Thoracic aorta (tissue), 2 donors: Measurements from ENCODE around the gene SELENOO. TPM values are rescaled to one million over a fixed set of nuclear protein-coding genes. Genes with fewer than 3 reads are reported as not detected.

Experiments used
- ATAC-seq: fragments of 150-250 bp; one replicate; pipeline ENCODE4 v1.8.0; 2017; ENCODE audit warnings: low read depth; ENCODE audit not compliant: insufficient number of reproducible peaks, low FRiP score
- DNase-seq: peaks from one replicate; pipeline ENCODE4 v3.0.0-alpha.2; 2020; ENCODE audit warnings: low spot score
- H3K27ac ChIP-seq, 2 donors: fragments of 200-600 bp; sonication (generic); 1 replicate in 1 of 2; 2 replicates in 1 of 2; pipeline ENCODE4 v1.5.1; 2016; ENCODE audit warnings: mild to moderate bottlenecking in 2 of 2, moderate library complexity in 2 of 2
- H3K27me3 ChIP-seq: fragments of 200-600 bp; sonication (generic); replicated peaks from 2 replicates; pipeline ENCODE4 v1.6.0; 2016; ENCODE audit warnings: mild to moderate bottlenecking; ENCODE audit not compliant: insufficient read depth
- H3K36me3 ChIP-seq: fragments of 200-600 bp; sonication (generic); one replicate; pipeline ENCODE4 v1.5.1; 2016
- H3K4me1 ChIP-seq, 2 donors: fragments of 200-600 bp; sonication (generic); 1 replicate in 1 of 2; 2 replicates in 1 of 2; pipeline versions ENCODE4 v1.5.1 to v1.6.0; 2016; ENCODE audit warnings: low read depth in 2 of 2, mild to moderate bottlenecking in 1 of 2; ENCODE audit not compliant: control insufficient read depth in 1 of 2
- H3K4me3 ChIP-seq: fragments of 200-600 bp; sonication (generic); 2 replicates; pipeline ENCODE4 v1.5.1; 2016; ENCODE audit warnings: mild to moderate bottlenecking
- H3K9me3 ChIP-seq: fragments of 200-600 bp; sonication (generic); 2 replicates; pipeline ENCODE4 v1.5.1; 2016
- CTCF ChIP-seq: fragments of 200-600 bp; sonication (generic); IDR thresholded peaks from one replicate; pipeline ENCODE4 v1.5.1; 2019; ENCODE audit warnings: antibody characterized with exemption
- total RNA-seq, 2 donors: library from RNA; depleted of rRNA; stranded (reverse); fragments of >200 nt; gene quantifications; one replicate each; pipeline versions ENCODE4 v1.1.0 to v1.2.3, GENCODE V29; 2016

SELENOO gene
- 10 to 100 TPM; 25.6 to 41.0 TPM for total RNA-seq

GRCh38 chr22:50200461-50201190, at the start of gene SELENOO:
Gene SELENOO, plus strand, starts transcription at chr22:50201011. Its CDS starts 26 bp downstream, at chr22:50201037.
- Histone ChIP-seq H3K4me1 (peaks cover 17 to 28% of the 10 kb centered on the region in 2 donors), H3K27ac (peak within 1 kb of the TSS; percentile 68 to 83), H3K4me3 (peak within 1 kb of the TSS; percentile 97), H3K9me3 (no peaks in the 10 kb centered on the region), H3K36me3 (no peaks in the 10 kb centered on the region), H3K27me3 (no peaks in the 10 kb centered on the region)
- ATAC-seq = peak; percentile 75
- TF ChIP-seq CTCF = no peak
- peak; percentile 52 for DNase-seq

- DNase-seq = no peak
- H3K36me3 ChIP-seq = no peaks in the 10 kb centered on the region
- H3K27ac ChIP-seq = no peak overlapping the region
- H3K4me1 ChIP-seq = no peaks in the 10 kb centered on the region
- no peaks in the 10 kb centered on the region for H3K27me3 ChIP-seq
- H3K9me3 ChIP-seq = no peaks in the 10 kb centered on the region
- ATAC-seq = no peak
- H3K4me3 ChIP-seq = no peak overlapping the region
- TF ChIP-seq CTCF = no peak
Measured at GRCh38 chr22:50151571-50152537, 49.0 kb upstream of the SELENOO start.

- Histone ChIP-seq H3K27me3 (no peaks in the 10 kb centered on the region), H3K36me3 (no peaks in the 10 kb centered on the region), H3K4me1 (no peaks in the 10 kb centered on the region), H3K9me3 (no peaks in the 10 kb centered on the region), H3K27ac (no peak overlapping the region), H3K4me3 (no peak overlapping the region)
- no peak for DNase-seq
- ATAC-seq = no peak
- TF ChIP-seq CTCF = no peak
Measured at GRCh38 chr22:50153056-50153755, 47.6 kb upstream of the SELENOO start.

GRCh38 chr22:50153756-50154140, 47.1 kb upstream of the SELENOO start:
- no peaks in the 10 kb centered on the region for H3K36me3 ChIP-seq

More at GRCh38 chr22:50153756-50154140, 47.1 kb upstream of the SELENOO start:
- DNase-seq (no peak), ATAC-seq (no peak)
- TF ChIP-seq CTCF = no peak
- Histone ChIP-seq H3K9me3 (no peaks in the 10 kb centered on the region), H3K4me3 (no peak overlapping the region), H3K4me1 (no peaks in the 10 kb centered on the region), H3K27me3 (no peaks in the 10 kb centered on the region), H3K27ac (no peak overlapping the region)
